CD4-positive, alpha-beta T cell treated with Interleukin-17A for 4 hours (primary cell): ENCODE data around the gene BRAF.
"Not testable (repeated sequence)": the region's sequence is repeated elsewhere in the genome, so short reads cannot be mapped to it uniquely, and the experiment has no call there.

Source experiments
- DNase-seq: peaks from one replicate; pipeline ENCODE4 v3.0.0-alpha.2; 2020; ENCODE audit warnings: mixed read lengths

Gene BRAF

DNA sequence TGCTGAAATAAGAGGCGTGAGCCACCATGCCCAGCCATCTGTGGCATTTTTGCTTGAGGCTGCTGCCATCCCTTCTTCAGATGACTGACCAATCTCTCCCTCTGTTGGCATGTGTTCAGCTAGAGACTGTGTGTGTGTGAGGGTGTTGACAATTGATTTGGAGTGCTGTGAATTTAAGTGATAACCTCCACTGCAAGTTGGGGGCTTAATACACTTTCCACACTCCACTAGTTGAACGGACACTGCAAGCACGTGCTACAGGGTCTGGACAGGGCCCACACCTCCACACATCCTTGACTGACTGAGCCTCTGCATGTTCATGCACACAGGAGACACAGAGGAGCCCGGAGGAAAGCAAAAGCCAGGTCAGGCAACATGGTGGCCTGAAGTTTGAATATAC lies 51.3 kb downstream of the BRAF start:
- no peak for DNase-seq

DNA sequence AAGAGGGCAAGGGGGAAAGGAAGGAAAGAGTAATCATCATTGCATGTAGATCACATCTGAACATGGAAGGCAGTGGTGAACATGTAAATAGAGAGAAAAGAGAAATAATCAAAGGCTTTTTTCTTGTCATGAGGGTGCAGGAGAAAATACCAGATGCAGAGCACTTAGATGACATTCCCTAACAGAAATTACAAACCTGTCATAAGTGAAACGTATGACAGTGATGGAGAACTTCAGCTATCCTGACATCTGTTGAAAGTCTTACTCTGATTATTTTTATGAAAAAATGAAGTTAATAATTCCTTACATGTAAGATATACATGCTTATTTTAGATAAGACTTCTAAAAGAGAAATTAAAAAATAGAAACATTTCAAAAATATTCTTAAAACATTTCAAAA lies 54.7 kb downstream of the BRAF start:
- DNase-seq, result no peak

DNA sequence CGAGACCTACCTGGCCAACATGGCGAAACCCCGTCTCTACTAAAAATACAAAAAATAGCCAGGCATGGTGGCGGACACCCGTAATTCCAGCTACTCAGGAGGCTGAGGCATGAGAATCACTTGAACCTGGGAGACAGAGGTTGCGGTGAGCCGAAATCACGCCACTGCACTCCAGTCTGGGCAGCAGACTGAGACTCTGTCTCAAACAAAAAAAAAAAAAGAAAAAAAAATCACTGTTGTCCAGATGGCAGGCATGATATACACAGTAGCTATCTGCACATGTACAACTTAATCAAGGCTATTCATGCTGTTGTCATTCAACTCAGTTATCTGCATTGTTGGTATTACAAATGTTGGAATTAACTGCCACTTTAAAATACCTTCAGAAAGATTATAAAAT lies 55.3 kb downstream of the BRAF start:
- DNase-seq, result no peak

DNA sequence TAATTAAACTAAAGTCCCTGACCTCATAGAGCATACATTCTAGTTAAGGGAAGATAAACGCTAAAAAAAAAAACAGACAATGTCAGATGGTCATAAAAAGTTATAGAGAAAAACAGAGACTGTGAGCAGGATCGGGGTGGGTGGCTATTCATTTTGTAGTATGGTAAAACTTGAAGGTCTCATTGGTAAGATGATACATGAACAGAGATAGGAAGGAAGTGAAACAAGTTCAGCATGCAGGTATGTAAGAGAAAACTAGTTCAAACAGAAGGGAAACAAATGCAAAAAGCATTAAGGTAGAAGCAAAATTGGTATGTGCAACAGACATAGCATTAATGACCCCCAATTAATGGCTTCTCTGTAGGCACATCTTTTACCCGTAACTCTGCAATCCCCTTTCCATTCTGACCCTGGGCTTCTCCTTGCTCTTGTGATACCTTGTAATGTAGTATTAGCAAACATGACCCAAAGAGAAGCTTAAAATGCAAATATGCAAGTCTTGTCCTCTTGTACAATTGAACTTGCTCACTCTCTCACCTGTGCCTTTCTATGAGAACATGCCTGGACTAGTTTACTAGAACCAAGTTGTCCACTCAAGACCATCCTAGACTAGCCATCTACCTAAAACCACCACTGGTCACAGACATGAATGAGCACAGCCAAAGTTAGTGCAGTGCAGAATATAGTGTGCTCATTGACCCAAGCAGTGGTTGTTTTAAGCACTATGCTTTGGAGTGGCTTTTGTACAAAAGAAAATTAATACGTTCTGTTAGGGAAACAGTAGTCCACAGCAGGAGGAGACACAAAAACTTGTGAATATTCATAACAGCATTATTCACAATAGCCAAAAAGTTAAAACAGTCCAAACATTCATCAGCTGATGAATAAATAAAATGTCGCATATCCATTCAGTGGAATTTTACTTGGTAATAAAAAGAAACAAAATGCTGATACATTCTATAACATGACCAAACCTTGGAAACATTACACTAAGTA lies 57.0 kb downstream of the BRAF start:
- DNase-seq, result no peak

DNA sequence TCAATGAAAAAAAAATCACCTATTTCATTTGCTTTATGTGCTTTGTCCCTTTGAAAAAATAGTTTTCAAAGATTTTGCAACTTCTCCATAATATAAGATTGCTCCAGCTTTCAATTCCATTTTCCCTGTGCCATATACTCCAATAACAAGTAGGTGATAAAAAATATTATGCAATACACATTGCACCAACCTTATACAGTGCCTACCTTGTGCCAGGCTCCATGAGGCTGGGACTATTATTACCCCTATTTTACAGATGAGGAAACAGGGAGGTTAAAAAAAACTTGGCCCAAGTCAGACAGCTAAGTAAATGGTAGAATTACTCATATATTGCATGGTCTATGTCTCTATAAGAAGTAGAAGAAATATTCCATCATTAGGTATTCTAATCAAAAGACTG lies 57.8 kb downstream of the BRAF start:
- no peak for DNase-seq

DNA sequence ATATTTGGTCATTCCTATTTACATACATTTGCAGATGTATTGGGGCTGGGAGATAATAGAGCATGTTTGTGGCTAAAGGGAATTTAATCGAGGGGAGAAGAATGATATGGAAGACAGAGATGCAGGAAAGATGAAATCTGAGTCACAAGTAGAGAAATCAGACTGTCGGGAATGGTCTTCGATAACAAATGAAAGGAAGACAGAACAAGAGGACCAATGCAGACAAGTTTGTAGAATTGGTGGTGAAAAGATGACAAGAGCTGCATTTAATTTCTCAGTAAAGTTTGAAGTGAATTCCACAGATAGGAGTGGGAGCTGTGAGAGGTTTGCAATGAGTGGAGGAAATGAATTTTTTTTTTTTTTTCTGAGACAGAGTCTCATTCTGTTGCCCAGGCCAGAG lies 60.0 kb downstream of the BRAF start:
- no peak for DNase-seq

DNA sequence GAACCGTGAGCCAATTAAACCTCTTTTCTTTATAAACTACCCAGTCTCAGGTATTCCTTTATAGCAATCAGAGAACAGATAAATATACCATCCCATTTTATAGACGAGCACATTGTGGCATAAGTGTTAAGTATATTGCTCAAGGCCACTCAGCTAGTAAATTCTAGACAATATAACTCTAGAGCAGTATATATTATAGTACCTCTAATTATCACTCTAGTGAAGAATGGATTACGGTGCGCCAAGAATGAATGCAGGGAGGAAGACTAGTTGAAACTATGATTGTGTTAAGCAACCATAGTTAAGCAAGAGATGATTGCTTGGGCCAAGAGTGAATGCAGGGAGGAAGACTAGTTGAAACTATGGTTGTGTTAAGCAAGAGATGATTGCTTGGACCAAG lies 60.9 kb downstream of the BRAF start:
- no peak for DNase-seq

DNA sequence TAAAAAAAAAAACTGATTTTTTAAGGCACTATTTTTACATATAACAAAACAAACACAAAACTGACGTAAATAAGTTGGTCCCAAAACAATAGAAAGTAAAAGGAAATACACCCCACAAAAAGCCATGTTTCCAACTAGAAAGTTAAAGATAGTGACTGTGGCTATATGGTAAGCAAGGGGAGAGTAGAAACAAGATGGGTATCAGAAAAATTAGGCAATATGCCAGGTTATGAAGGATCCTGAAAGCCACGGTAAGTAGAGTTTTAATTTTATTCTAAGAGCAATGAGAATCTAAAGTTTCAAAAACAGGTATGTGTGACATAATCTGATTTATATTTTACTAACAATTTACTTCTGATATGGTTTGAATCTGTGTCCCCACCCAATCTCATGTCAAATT lies 61.5 kb downstream of the BRAF start:
- DNase-seq, result no peak

DNA sequence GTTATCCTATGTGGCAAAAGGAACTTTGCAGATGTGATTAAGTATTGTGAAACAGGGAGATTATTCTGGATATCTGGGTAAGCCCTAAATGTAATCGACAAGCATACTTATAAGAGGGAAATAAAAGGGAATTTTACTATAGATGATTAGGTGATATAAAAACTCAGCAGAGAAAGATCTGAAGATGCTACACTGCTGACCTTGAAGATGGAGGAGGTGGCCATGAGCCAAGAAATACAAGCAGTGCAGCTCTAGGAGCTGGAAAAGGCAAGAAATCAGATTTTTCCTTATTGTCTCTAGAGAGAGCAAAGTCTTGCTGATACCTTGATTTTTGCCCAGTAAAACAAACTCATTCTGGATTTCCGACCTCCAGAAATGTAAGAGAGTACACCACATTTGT lies 67.7 kb downstream of the BRAF start:
- no peak for DNase-seq

DNA sequence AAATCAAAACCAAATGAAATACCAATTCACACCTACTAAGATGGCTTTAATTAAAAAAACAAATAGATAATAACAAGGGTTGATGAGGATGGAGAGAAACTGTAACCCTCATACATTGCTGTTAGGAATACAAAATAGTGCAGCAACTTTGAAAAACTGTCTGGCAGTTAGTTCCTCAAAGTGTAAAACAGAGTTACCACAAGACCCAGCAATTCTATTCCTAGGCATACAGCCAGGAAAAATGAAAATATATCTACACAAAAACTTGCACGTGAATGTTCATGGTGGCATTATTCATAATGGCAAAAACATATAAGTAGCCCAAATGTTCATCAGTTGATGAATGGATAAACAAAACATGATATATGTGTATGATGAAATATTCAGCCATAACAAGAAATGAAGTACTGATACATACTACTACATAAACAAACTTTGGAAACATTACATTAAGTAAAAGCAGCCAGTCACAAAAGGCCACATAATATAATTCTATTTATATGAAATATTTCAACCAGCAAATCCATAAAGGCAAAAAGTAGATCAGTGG lies 83.5 kb downstream of the BRAF start:
- DNase-seq, result no peak

DNA sequence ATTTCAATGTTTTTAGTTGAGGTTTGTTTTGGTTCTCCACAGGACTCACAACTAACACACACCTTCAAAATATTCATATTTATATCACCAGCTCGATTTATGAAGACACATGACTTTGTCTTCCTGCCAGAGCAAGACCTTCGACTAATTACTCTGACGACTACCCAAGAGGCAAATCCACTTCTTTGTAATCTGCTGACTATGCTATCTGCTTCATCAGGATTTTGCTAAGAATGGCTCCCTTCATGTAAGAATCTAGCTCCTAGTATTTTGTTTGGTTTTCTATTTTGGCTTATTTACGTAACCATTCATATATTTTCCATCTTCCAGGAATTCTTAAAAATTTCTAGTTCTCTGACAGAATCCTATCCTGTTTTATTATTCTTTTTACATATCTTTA lies 93.0 kb downstream of the BRAF start:
- no peak for DNase-seq

DNA sequence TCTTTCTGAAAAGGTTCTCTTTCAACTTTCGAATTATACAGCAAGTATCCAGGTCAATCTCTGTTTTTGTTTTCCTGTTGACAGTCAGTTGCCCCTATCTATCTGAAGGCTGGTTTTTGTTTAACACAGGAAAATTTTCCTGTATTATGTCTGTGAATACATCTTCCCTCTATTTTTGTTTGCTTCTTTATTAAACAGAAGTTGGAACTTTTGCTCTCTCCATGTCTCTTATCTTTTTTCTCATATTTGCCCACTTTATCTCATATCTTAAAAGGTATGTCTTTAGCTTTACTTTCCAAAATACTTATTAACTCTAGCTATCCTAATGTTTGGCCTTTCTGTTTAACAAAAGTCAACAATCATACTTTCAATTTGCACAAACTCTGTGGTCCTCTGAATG lies 95.0 kb downstream of the BRAF start:
- DNase-seq, result no peak

DNA sequence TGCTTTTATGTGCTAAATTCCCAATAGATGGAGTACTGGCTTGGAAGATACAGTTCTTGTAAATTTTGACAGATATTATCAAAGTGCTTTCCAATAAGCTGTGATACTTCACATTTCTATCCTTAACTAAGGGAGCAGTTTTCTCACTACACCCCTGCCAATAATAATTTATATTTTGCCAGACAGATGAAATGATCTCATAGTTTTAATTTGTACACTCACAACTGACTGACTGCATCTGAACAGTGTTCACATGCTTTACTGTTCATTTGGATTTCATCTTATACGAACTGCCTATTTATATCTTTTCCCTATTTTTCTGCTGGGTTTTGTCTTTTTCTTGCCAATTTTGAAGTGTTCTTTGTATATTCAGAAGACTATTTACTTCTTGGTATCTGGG lies 96.0 kb downstream of the BRAF start:
- DNase-seq, result no peak

DNA sequence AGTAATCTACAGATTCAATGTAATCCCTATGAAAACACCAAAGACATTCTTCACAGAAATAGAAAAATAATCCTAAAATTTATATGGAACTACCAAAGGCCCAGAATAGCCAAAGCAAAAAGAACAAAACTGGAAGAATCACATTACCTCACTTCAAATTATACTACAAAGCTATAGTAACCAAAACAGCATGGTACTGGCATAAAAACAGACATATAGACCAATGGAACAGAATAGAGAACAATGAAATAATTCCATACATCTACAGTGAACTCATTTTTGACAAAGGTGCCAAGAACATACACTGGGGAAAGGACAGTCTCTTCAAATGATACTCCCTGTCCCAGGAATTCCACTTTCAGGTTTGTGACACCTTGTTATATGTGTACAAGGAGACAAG lies 107.3 kb downstream of the BRAF start:
- DNase-seq, result not testable (repeated sequence)

DNA sequence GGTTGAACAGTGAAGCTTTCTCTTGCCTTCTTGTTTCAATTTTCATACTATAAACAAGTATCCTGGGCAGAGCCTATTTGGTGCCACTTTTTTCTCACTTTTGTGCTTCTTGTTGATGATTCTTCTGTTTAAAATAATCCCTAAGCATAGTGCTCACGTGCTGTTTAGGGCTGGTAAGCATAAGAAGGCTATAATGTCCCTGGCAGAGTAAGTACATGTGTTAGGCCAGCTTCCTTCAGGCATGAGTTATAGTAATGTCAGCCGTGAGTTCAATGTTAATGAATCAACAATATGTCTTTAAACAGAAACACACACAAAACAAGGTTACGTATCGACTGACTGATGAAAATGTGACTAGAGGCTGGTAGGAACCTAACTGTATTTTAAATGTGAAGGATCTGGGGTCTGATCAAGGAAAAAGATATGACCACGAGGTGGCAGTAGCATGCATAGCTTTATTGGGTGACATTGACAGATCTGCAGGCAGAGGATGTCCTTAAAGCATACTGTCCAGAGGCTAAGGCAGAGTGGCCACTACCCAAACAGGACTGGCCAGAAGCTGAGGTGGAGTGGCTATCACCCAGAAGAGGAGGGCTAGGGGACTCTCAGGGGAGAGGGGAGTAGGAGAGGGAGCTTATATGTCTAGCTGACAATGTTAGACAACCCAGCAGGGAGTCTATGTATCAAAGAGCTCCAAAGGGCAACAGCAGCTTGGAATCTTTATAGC lies 113.7 kb downstream of the BRAF start:
- peak; percentile 73 for DNase-seq

DNA sequence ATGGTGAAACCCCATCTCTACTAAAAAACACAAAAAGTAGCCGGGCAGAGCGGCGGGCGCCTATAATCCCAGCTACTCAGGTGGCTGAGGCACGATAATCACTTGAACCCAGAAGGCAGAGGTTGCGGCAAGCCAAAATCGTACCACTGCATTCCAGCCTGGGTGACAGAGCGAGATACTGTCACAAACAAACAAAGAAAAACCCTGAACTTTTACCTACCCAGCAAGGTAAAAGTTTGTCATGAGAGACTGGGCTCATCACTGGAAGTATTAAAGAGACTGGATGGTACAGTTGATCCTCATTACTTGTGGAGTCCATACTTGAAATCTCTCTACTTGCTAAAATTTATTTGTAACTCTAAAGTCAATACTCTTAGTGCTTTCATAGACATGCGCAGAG lies 114.3 kb downstream of the BRAF start:
- no peak for DNase-seq

DNA sequence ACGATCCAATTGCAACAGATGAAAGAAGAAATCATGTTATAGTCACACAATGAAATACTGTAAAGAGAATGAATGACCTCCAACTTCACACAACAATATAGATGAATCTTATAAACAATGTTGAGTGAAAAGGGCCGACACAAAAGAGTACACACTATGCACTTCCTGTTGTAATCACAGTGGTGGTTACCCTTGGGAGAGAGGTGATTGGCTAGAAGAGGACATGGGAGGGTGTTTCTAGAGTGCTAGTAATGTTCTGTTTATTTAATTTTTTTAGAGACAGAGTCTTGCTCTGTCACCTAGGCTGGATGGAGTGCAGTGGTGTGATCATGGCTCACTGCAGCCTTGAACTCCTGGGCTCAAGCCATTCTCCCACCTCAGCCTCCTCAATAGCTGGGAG lies 145.8 kb downstream of the BRAF start:
- no peak for DNase-seq

DNA sequence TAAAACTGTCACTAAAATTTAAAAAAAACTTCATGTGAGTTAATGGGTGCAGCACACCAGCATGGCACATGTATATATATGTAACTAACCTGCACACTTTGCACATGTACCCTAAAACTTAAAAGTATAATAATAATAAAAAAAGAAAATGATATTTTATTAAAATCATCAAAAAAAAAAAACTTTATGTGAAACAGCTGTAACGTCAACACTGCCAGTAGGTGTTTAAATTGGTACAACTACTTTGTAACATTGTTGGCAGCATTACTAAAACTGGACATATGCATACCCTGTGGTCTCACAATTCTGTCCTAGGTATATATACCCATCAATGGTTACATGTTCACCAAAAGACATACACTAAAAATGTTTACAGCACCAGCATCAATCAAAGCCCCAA lies 146.2 kb downstream of the BRAF start:
- DNase-seq, result no peak

DNA sequence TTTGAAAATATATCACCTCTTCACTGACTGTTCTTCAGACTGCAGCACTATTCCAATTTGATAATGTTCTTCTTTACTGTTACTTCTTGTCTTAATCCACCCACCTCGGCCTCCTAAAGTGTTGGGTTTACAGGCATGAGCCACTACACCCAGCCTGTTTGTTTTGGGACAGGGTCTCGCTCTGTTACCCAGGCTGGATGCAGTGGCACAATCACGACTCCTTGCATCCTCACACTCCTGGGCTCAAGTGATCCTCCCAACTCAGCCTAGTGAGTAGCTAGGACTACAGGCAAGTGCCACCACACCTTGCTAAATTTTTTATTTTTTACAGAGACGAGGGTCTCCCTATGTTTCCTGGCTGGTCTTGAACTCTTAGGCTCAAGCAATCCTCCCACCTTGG lies 150.4 kb downstream of the BRAF start:
- DNase-seq, result no peak

DNA sequence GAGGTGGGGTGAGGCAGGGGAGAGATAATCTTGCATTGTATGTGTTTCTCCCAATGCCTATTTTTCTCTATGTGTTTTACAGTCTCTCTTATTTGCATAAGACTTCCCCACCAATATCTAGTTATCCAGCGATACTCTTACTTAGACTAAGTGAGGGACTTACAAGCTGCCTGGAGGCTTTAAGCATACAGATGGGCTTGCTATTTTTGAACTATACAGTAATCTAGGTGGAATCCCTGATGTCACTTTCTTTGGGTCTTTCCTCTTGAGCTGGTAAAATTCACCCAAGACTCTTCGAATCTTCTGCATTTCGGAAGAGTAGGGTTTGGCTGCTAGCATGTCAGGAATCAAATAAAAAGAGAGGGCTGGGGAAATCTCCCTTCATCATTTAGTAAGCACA lies 151.6 kb downstream of the BRAF start:
- no peak for DNase-seq

DNA sequence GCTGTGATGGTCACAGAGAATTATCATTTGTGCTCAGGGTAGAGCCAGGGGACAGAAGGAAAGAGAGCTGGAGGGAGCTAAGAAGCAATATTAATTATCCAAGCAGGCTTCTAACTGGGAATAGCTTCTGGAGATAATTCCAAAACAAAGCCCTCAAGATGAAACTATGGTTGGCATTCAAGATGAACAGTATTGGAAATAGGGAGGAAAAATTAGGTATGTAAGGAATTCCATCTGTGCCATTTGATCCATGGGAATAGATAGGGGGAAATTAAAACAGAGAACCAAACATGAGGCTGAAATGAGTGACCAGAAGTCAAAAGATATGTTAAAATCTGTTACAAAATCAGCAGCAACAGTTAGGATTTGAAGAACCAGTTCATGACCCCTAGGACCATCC lies 152.9 kb downstream of the BRAF start:
- no peak for DNase-seq

DNA sequence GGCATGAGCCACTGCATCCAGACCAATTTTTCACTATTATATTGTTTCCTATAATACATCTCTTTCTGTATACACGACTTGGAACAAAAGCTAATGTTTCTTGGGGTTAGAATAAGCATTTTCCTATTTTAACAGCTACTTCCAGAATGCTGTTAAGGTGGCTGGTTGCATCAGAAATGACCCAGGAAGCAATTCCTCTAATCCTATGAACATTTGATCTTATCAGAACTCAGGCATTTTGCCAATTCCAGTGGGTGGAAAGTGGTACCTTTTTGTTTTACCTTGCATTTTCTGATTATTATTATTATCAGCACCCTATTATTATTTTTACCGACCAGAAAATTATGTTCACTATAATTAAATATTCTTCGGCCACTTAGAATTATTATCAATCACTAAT lies 154.9 kb downstream of the BRAF start:
- DNase-seq, result no peak

DNA sequence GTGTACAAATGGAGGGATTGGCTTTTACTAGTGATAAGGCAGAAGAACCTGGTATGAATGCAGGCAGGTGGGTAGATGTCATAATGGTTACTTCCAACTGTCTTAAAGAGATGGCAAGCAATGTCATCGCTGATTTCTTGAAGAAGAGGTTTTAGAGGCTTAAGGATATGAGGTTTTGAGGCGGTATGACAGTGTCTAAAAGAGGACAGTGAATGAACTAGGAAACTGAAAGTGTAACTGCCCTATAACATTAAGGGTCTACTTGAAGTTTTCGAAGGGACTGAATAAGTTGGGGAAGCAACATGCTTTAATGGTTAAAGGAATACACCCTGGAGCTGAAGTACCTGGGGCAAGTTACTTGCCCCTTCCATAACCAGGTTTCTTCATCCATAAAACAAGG lies 157.3 kb downstream of the BRAF start:
- DNase-seq, result no peak

DNA sequence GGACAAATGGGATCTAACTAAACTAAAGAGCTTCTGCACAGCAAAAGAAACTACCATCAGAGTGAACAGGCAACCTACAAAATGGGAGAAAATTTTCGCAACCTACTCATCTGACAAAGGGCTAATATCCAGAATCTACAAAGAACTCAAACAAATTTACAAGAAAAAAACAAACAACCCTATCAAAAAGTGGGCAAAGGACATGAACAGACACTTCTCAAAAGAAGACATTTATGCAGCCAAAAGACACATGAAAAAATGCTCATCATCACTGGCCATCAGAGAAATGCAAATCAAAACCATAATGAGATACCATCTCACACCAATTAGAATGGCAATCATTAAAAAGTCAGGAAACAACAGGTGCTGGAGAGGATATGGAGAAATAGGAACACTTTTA lies 159.3 kb downstream of the BRAF start:
- DNase-seq, result not testable (repeated sequence)
